A549 (cell line): ENCODE results near the gene PDCD2L. TPM values are rescaled to one million over a fixed set of nuclear protein-coding genes. Genes with fewer than 3 reads are reported as not detected.

Experiments
- ATAC-seq, 2 experiments: fragments of 200-7000 bp in 1 of 2; fragments of >200 bp in 1 of 2; cut with Nextera tagmentation in 1 of 2; cut with Tn5 transposase in 1 of 2; 3 replicates each; pipeline versions ENCODE4 v1.8.0 to v1.9.1; 2018 to 2020; ENCODE audit warnings: mild to moderate bottlenecking in 1 of 2, moderate library complexity in 1 of 2
- CTCF ChIA-PET: fragments of 300-600 bp; sonication (Branson Sonifier 250); formaldehyde crosslinking; extraction: SDS; loops from one replicate; lab custom pipeline; 2021; ENCODE audit warnings: antibody characterized with exemption, inconsistent platforms; lab: Yijun Ruan, JAX
- POLR2A ChIA-PET: fragments of 350-600 bp; formaldehyde crosslinking; extraction: SDS; loops from one replicate; lab custom pipeline; 2021; ENCODE audit warnings: antibody characterized with exemption, inconsistent platforms; lab: Yijun Ruan, JAX
- DNase-seq, 2 experiments: peaks; one replicate each; pipeline versions ENCODE4 v3.0.0 to v3.0.0-alpha.2; 2011 to 2016; ENCODE audit warnings: low read depth in 1 of 2, low spot score in 1 of 2
- FAIRE-seq: peaks from 2 replicates; lab custom pipeline; 2011; peaks lifted over from hg19 to GRCh38; lab: Jason Lieb, UNC
- H3K27ac ChIP-seq, 2 experiments: fragments of >200 bp; sonication (Bioruptor Twin); formaldehyde crosslinking; 3 replicates each; pipeline ENCODE4 v1.5.1; 2016 to 2017
- H3K4me1 ChIP-seq: fragments of >200 bp; sonication (Bioruptor Twin); formaldehyde crosslinking; 3 replicates; pipeline ENCODE4 v1.6.1; 2016
- H3K4me2 ChIP-seq: fragments of >200 bp; sonication (Bioruptor Twin); formaldehyde crosslinking; 3 replicates; pipeline ENCODE4 v1.6.1; 2016
- H3K4me3 ChIP-seq: fragments of >200 bp; sonication (Bioruptor Twin); formaldehyde crosslinking; 3 replicates; pipeline ENCODE4 v1.5.1; 2016
- H3K9me3 ChIP-seq: fragments of >200 bp; sonication (Bioruptor Twin); formaldehyde crosslinking; 3 replicates; pipeline ENCODE4 v1.6.1; 2016
- ATOH8 ChIP-seq: fragments of 250-450 bp; sonication (Bioruptor Pico); IDR thresholded peaks from 2 replicates; pipeline ENCODE4 v1.5.0; 2020; ENCODE audit warnings: low read depth, mild to moderate bottlenecking, moderate library complexity
- CBX2 ChIP-seq: fragments of 200-600 bp; sonication (generic); IDR thresholded peaks from 2 replicates; pipeline ENCODE4 v1.6.1; 2016; ENCODE audit warnings: low read depth, mild to moderate bottlenecking, borderline replicate concordance
- E2F6 ChIP-seq: IDR thresholded peaks from 2 replicates; pipeline ENCODE4 v1.6.1; 2012; ENCODE audit warnings: low read depth, borderline replicate concordance
- ELK1 ChIP-seq: fragments of 150-350 bp; IDR thresholded peaks from 2 replicates; pipeline ENCODE4 v1.6.1; 2014; ENCODE audit warnings: low read depth, mild to moderate bottlenecking, low read length
- EP300 ChIP-seq, 2 experiments: fragments of >200 bp; sonication (Bioruptor Twin); formaldehyde crosslinking; IDR thresholded peaks; 2 replicates in 1 of 2; 3 replicates in 1 of 2; pipeline ENCODE4 v1.6.1; 2016 to 2017
- ESRRA ChIP-seq: fragments of 150-350 bp; IDR thresholded peaks from 2 replicates; pipeline ENCODE4 v1.6.1; 2014; ENCODE audit warnings: mild to moderate bottlenecking, low read length, borderline replicate concordance
- FOXS1 ChIP-seq: fragments of 250-450 bp; sonication (Bioruptor Pico); IDR thresholded peaks from 2 replicates; pipeline ENCODE4 v1.5.0; 2020; ENCODE audit warnings: mild to moderate bottlenecking, moderate library complexity
- HOXB13 ChIP-seq: fragments of 250-450 bp; sonication (Bioruptor Pico); IDR thresholded peaks from 2 replicates; pipeline ENCODE4 v1.5.0; 2020; ENCODE audit warnings: low read depth, mild to moderate bottlenecking, moderate library complexity
- HOXB5 ChIP-seq: fragments of 250-450 bp; sonication (Bioruptor Pico); IDR thresholded peaks from 2 replicates; pipeline ENCODE4 v1.5.0; 2020; ENCODE audit warnings: mild to moderate bottlenecking, moderate library complexity
- JUN ChIP-seq, 2 experiments: fragments of >200 bp; sonication (Bioruptor Twin); formaldehyde crosslinking; IDR thresholded peaks; 2 replicates in 1 of 2; 3 replicates in 1 of 2; pipeline ENCODE4 v1.6.1; 2016 to 2017
- KDM1A ChIP-seq: fragments of 200-600 bp; sonication (generic); IDR thresholded peaks from 2 replicates; pipeline ENCODE4 v1.6.1; 2016; ENCODE audit warnings: low read depth, mild to moderate bottlenecking
- KDM5A ChIP-seq: fragments of 200-600 bp; sonication (generic); IDR thresholded peaks from 2 replicates; pipeline ENCODE4 v1.6.1; 2016; ENCODE audit warnings: antibody characterized with exemption, mild to moderate bottlenecking
- MYC ChIP-seq: IDR thresholded peaks from 2 replicates; pipeline ENCODE4 v1.6.1; 2012; ENCODE audit warnings: mild to moderate bottlenecking, inconsistent platforms, low read length, improper control_type of control experiment, borderline replicate concordance
- NFE2L2 ChIP-seq: fragments of 150-350 bp; conservative IDR thresholded peaks from 2 replicates; pipeline ENCODE4 v1.6.1; 2014; ENCODE audit warnings: low read length
- NR3C1 ChIP-seq: fragments of >200 bp; sonication (Bioruptor Twin); formaldehyde crosslinking; IDR thresholded peaks from 3 replicates; pipeline ENCODE4 v1.6.1; 2017
- PBX3 ChIP-seq: IDR thresholded peaks from 2 replicates; pipeline ENCODE4 v1.6.1; 2012
- PHF8 ChIP-seq: fragments of 200-600 bp; sonication (generic); IDR thresholded peaks from 2 replicates; pipeline ENCODE4 v1.6.1; 2016; ENCODE audit warnings: low read depth, mild to moderate bottlenecking, antibody characterized with exemption, moderate library complexity, borderline replicate concordance
- POLR2A ChIP-seq: IDR thresholded peaks from 2 replicates; pipeline ENCODE4 v1.6.1; 2012; ENCODE audit warnings: mild to moderate bottlenecking, low read length
- POLR2AphosphoS2 ChIP-seq: conservative IDR thresholded peaks from 2 replicates; pipeline ENCODE4 v1.6.1; 2012; ENCODE audit warnings: low read length, improper control_type of control experiment, inconsistent platforms
- RARB ChIP-seq: fragments of 250-450 bp; sonication (Bioruptor Pico); IDR thresholded peaks from 2 replicates; pipeline ENCODE4 v1.8.0; 2021; ENCODE audit warnings: mild to moderate bottlenecking, moderate library complexity
- RCOR1 ChIP-seq: fragments of 150-350 bp; IDR thresholded peaks from 2 replicates; pipeline ENCODE4 v1.6.1; 2014; ENCODE audit warnings: antibody characterized with exemption, low read length, low read depth
- RNF2 ChIP-seq: fragments of 200-600 bp; sonication (generic); IDR thresholded peaks from 2 replicates; pipeline ENCODE4 v1.6.1; 2016; ENCODE audit warnings: low read depth, mild to moderate bottlenecking, antibody characterized with exemption, moderate library complexity, borderline replicate concordance
- TFCP2L1 ChIP-seq: fragments of 250-450 bp; sonication (Bioruptor Pico); IDR thresholded peaks from 2 replicates; pipeline ENCODE4 v1.5.0; 2021; ENCODE audit warnings: mild to moderate bottlenecking
- USF2 ChIP-seq: fragments of 450-650 bp; IDR thresholded peaks from 2 replicates; pipeline ENCODE4 v1.6.1; 2014; ENCODE audit warnings: antibody characterized with exemption
- ZFP36 ChIP-seq: fragments of 450-650 bp; IDR thresholded peaks from 2 replicates; pipeline ENCODE4 v1.6.1; 2014; ENCODE audit warnings: borderline replicate concordance; ENCODE audit not compliant: partially characterized antibody
- ZNF302 ChIP-seq: fragments of 250-450 bp; sonication (Bioruptor Pico); IDR thresholded peaks from 2 replicates; pipeline ENCODE4 v1.9.0; 2021; ENCODE audit warnings: inconsistent platforms, mild to moderate bottlenecking, moderate library complexity
- WGBS: methylation state at CpG from one replicate; pipeline ENCODE4 v1.1.6; 2017; ENCODE audit errors: missing lambda C conversion rate; 5-methylcytosine and 5-hydroxymethylcytosine counted together
- polyA plus RNA-seq, 4 experiments: library from polyadenylated mRNA; depleted of rRNA in 3 of 4; stranded (reverse); fragments of >200 nt; fragmentation: RNase III in 1 of 4; extraction: RNeasy Plus Mini Kit Qiagen cat#74134 plus additional on column Dnase treatment in 1 of 4; gene quantifications; 2 replicates in 3 of 4; 3 replicates in 1 of 4; pipeline ENCODE4 v1.2.3, GENCODE V29; 2011 to 2017

Gene PDCD2L
- polyA plus RNA-seq, 2 of the 4 experiments (the other 2 are of a cell fraction): 31.5 to 68.9 TPM

GRCh38 chr19:34363094-34363493 is 41.1 kb upstream of the PDCD2L start:
- H3K27ac ChIP-seq: peak overlapping the region; percentile 23 to 49; a peak in 4 of 6 replicates
- H3K4me1 ChIP-seq: peaks cover 42% of the 10 kb centered on the region
- ATAC-seq: no peak
- H3K4me3 ChIP-seq: no peak overlapping the region
- ChIA-PET POLR2A (no interaction called here), CTCF (interaction anchor here (0.6 to 1.8 kb wide), 5 partner anchors 11 to 67 kb away, joined by 3 to 8 read pairs (median 4); no protein-coding TSS in a partner anchor)
- H3K4me2 ChIP-seq: no peak overlapping the region
- no peaks in the 10 kb centered on the region for H3K9me3 ChIP-seq
- no peak for FAIRE-seq
- DNase-seq: no peak
- no peak for TF ChIP-seq RCOR1
- no peak for TF ChIP-seq KDM5A
- no peak for TF ChIP-seq HOXB5
- no peak for TF ChIP-seq CBX2
- TF ChIP-seq ZFP36: no peak
- TF ChIP-seq ELK1: no peak
- no peak for TF ChIP-seq MYC
- no peak for TF ChIP-seq TFCP2L1 (CRISPR knock-in tag)
- no peak for TF ChIP-seq ZNF302 (CRISPR knock-in tag)
- no peak for TF ChIP-seq NR3C1
- TF ChIP-seq PBX3: no peak
- no peak for TF ChIP-seq ESRRA
- no peak for TF ChIP-seq PHF8
- no peak for TF ChIP-seq NFE2L2
- no peak for TF ChIP-seq E2F6
- TF ChIP-seq ATOH8 (CRISPR knock-in tag): no peak
- TF ChIP-seq RARB (CRISPR knock-in tag): no peak
- no peak for TF ChIP-seq POLR2A
- TF ChIP-seq, all 56 proteins: peak for 0
- WGBS: 80% methylated on average over 4 of the region's 4 CpGs

- TF ChIP-seq USF2: no peak
- TF ChIP-seq EP300 (IDR thresholded peaks at IDR 0.05): no peak
- TF ChIP-seq MYC: no peak
- TF ChIP-seq HOXB13 (CRISPR knock-in tag): no peak
- no peak for TF ChIP-seq JUN (IDR thresholded peaks at IDR 0.05)
- TF ChIP-seq RNF2: no peak
- TF ChIP-seq KDM1A: no peak
- TF ChIP-seq POLR2A: no peak
- TF ChIP-seq FOXS1 (CRISPR knock-in tag): no peak
- no peak for TF ChIP-seq POLR2AphosphoS2
- TF ChIP-seq, all 56 proteins: peak for 0
- Histone ChIP-seq H3K4me1 (peaks cover 34% of the 10 kb centered on the region), H3K4me2 (peak overlapping the region; percentile 100), H3K4me3 (no peak overlapping the region; the same call in 2 of the 3 replicates), H3K27ac (peak overlapping the region; percentile 93 to 97), H3K9me3 (no peaks in the 10 kb centered on the region)
- WGBS: 94% methylated on average over 5 of the region's 5 CpGs
- ChIA-PET POLR2A (no interaction called here), CTCF (interaction anchor here (0.6 to 1.8 kb wide), 4 partner anchors 18 to 28 kb away, joined by 3 to 8 read pairs (median 4); no protein-coding TSS in a partner anchor)
- ATAC-seq (no peak), FAIRE-seq (no peak), DNase-seq (no peak)
These were observed 40.3 kb upstream of the PDCD2L start for GRCh38 chr19:34363930-34364329.
